Tibial nerve (tissue), 4 donors: ENCODE data around the gene TRABD2B. TPM values are rescaled to one million over a fixed set of nuclear protein-coding genes. Genes with fewer than 3 reads are reported as not detected.

Experiments
- DNase-seq, 2 donors: peaks; one replicate each; pipeline ENCODE4 v3.0.0-alpha.2; 2019; ENCODE audit warnings: low spot score in 2 of 2
- H3K27ac ChIP-seq, 4 donors: fragments of 200-600 bp; sonication (generic) in 3 of 4; one replicate each; pipeline ENCODE4 v1.5.1; 2017 to 2019; ENCODE audit warnings: mild to moderate bottlenecking in 1 of 4
- H3K27me3 ChIP-seq, 2 donors: fragments of 200-600 bp; sonication (generic) in 1 of 2; one replicate each; pipeline versions ENCODE4 v1.5.1 to v1.6.0; 2017 to 2019
- H3K36me3 ChIP-seq, 3 donors: fragments of 200-600 bp; sonication (generic); one replicate each; pipeline ENCODE4 v1.5.1; 2018 to 2019
- H3K4me1 ChIP-seq, 4 donors: fragments of 200-600 bp; sonication (generic) in 3 of 4; one replicate each; pipeline ENCODE4 v1.5.1; 2017 to 2019
- H3K4me3 ChIP-seq, 4 donors: fragments of 200-600 bp; sonication (generic) in 3 of 4; one replicate each; pipeline ENCODE4 v1.5.1; 2017 to 2019; ENCODE audit warnings: mild to moderate bottlenecking in 1 of 4, moderate library complexity in 1 of 4
- H3K9me3 ChIP-seq, 4 donors: fragments of 200-600 bp; sonication (generic) in 3 of 4; one replicate each; pipeline ENCODE4 v1.5.1; 2017 to 2019
- CTCF ChIP-seq, 5 experiments: fragments of 200-600 bp in 3 of 5; fragments of 450-650 bp in 2 of 5; sonication (generic) in 3 of 5; IDR thresholded peaks; one replicate each; pipeline ENCODE4 v1.5.1; 2016 to 2019; ENCODE audit warnings: antibody characterized with exemption in 5 of 5, mild to moderate bottlenecking in 3 of 5, moderate library complexity in 2 of 5
- EP300 ChIP-seq, 2 donors: sonication (generic); formaldehyde crosslinking; IDR thresholded peaks; one replicate each; pipeline ENCODE4 v1.6.1; 2017; ENCODE audit warnings: antibody characterized with exemption in 2 of 2, mild to moderate bottlenecking in 1 of 2
- POLR2A ChIP-seq, 2 donors: fragments of 450-650 bp; IDR thresholded peaks; one replicate each; pipeline ENCODE4 v1.6.1; 2017; ENCODE audit warnings: antibody characterized with exemption in 2 of 2, mild to moderate bottlenecking in 2 of 2, moderate library complexity in 2 of 2
- WGBS, 2 donors: methylation state at CpG; one replicate each; pipeline ENCODE4 v1.1.5; 2018; 5-methylcytosine and 5-hydroxymethylcytosine counted together
- total RNA-seq, 4 donors: library from RNA; depleted of rRNA; stranded (reverse); fragments of >200 nt; gene quantifications; one replicate each; pipeline ENCODE4 v1.1.0, GENCODE V29; 2016

Gene TRABD2B
- total RNA-seq, 4 donors from 2014 or later: 1.3 to 4.1 (median 2.3) TPM

- Histone ChIP-seq H3K4me3 (no peak overlapping the region), H3K9me3 (no peaks in the 10 kb centered on the region), H3K36me3 (no peaks in the 10 kb centered on the region), H3K27ac (peak overlapping the region in 1 of 4 donors; percentile 54), H3K27me3 (no peaks in the 10 kb centered on the region), H3K4me1 (peaks cover 0 to 22% (median 10%) of the 10 kb centered on the region in 4 donors)
- TF ChIP-seq EP300 (IDR thresholded peaks at IDR 0.05) (no peak), CTCF (IDR thresholded peaks at IDR 0.05) (no peak), POLR2A (IDR thresholded peaks at IDR 0.05) (no peak)
- no peak for DNase-seq
- 71% methylated on average over 16 to 17 of the region's 17 CpGs for WGBS, 2 donors
Measured at GRCh38 chr1:47852006-47852718, 145.0 kb downstream of the TRABD2B start.

DNA sequence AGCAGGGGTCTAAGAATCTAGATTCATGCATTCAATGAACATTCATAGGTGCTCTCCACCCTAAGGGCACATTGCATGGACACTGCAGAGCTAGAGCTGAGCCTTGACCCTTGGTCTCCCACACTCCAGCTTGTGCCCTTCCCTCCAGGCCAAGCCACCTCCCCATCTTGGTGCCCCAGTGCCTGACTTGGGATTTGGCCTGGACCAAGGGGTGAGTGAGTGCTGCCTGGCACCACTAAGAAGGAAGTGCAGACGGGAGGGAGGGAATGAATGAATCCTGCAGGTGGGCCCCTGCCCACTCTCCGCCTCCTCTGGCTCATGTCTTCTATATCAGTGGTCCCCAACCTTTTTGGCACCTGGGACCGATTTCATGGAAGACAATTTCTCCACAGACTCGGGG, 146.7 kb downstream of the TRABD2B start:
- no peak overlapping the region for H3K4me3 ChIP-seq
- H3K27ac ChIP-seq: no peak overlapping the region
- no peaks in the 10 kb centered on the region for H3K27me3 ChIP-seq
- DNase-seq: no peak
- H3K9me3 ChIP-seq: no peaks in the 10 kb centered on the region
- H3K36me3 ChIP-seq: no peaks in the 10 kb centered on the region
- H3K4me1 ChIP-seq: peaks cover 0 to 22% (median 10%) of the 10 kb centered on the region in 4 donors
- TF ChIP-seq CTCF (IDR thresholded peaks at IDR 0.05) (no peak), EP300 (IDR thresholded peaks at IDR 0.05) (no peak), POLR2A (IDR thresholded peaks at IDR 0.05) (no peak)
- 95 to 98% methylated on average over 4 of the region's 4 CpGs for WGBS, 2 donors

DNA sequence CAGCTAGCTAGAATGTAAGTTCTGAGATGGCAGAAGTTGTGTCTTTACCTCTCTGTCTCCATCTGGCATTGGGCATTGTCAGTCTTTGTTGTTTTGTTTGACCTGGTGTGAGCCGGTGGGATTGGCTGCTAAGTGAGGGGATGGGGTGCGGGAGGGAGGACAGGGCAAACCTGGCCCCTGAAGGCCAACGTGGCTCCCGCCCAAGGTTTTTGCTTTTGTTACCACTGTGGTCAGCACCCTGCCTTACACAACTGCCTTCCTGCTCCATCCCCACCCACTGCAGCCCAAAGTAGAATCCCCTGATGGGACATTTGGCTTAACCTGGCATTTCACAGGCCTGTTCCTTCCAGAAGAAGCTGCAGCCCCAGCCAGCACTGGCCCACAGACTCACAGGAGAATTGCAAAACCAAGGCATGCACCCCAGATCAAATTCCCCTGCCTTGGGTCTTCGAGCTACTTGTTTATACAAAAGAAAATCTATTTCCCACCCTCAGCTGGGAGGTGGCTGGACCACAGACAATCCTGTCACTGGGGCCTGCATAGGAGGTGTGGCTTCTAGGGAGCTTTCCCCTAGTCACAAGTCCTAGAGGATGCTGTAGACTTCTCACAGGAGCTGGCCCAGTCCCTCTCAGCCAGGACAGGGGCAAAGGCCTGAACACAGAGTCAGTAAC, 147.5 kb downstream of the TRABD2B start:
- H3K4me3 ChIP-seq: no peak overlapping the region
- no peaks in the 10 kb centered on the region for H3K27me3 ChIP-seq
- H3K27ac ChIP-seq: peak overlapping the region in 1 of 4 donors; percentile 34
- no peaks in the 10 kb centered on the region for H3K36me3 ChIP-seq
- no peaks in the 10 kb centered on the region for H3K9me3 ChIP-seq
- peaks cover 0 to 22% (median 10%) of the 10 kb centered on the region in 4 donors for H3K4me1 ChIP-seq
- DNase-seq: peak; percentile 24 to 38
- 57 to 67% methylated on average over 5 of the region's 5 CpGs for WGBS, 2 donors
- peak in 1 of 2 donors; percentile 38 for TF ChIP-seq EP300 (IDR thresholded peaks at IDR 0.05)
- TF ChIP-seq POLR2A (IDR thresholded peaks at IDR 0.05): no peak
- no peak for TF ChIP-seq CTCF (IDR thresholded peaks at IDR 0.05)

GRCh38 chr1:47849005-47849521, 148.1 kb downstream of the TRABD2B start:
- peak overlapping the region in 1 of 4 donors; percentile 34 for H3K27ac ChIP-seq
- no peaks in the 10 kb centered on the region for H3K36me3 ChIP-seq
- DNase-seq: no peak
- no peaks in the 10 kb centered on the region for H3K27me3 ChIP-seq
- H3K4me3 ChIP-seq: no peak overlapping the region
- peaks cover 0 to 26% (median 10%) of the 10 kb centered on the region in 4 donors for H3K4me1 ChIP-seq
- 57 to 68% methylated on average over 4 of the region's 4 CpGs for WGBS, 2 donors
- TF ChIP-seq EP300 (IDR thresholded peaks at IDR 0.05) (no peak), POLR2A (IDR thresholded peaks at IDR 0.05) (no peak), CTCF (IDR thresholded peaks at IDR 0.05) (no peak)
- H3K9me3 ChIP-seq: no peaks in the 10 kb centered on the region

DNA sequence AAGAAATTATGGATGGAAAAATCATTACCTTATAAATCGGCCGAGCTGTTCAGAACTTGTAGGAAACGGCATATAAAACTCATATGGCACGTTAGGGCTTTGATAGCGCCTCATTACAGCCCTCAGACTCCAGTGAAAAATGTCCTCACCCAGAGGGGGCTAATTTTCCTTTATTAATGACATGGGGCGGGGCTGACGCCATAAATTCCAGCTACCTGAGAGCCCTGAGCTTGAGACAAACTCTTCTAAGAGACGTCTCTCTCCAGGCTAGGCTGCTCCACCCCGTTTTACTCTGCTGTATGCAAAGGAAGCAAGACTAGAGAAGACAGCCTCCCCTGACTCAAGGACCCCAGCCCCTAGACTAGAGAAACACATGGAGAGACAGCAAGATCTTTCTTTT, 149.4 kb downstream of the TRABD2B start:
- no peak overlapping the region for H3K4me3 ChIP-seq
- peaks cover 0 to 34% (median 10%) of the 10 kb centered on the region in 4 donors for H3K4me1 ChIP-seq
- no peaks in the 10 kb centered on the region for H3K9me3 ChIP-seq
- TF ChIP-seq CTCF (IDR thresholded peaks at IDR 0.05) (no peak), POLR2A (IDR thresholded peaks at IDR 0.05) (no peak), EP300 (IDR thresholded peaks at IDR 0.05) (no peak)
- H3K36me3 ChIP-seq: no peaks in the 10 kb centered on the region
- H3K27ac ChIP-seq: no peak overlapping the region
- no peak for DNase-seq
- 90 to 92% methylated on average over 9 of the region's 9 CpGs for WGBS, 2 donors
- no peaks in the 10 kb centered on the region for H3K27me3 ChIP-seq
